Measurements from ENCODE around the gene ARG2. TPM values are rescaled to one million over a fixed set of nuclear protein-coding genes. Genes with fewer than 3 reads are reported as not detected.

The ARG2 gene
- total and polyA plus RNA-seq, 2 donors (not counting 1 experiment from before 2014, with no cell fraction given), result 0.33 to 1.8 TPM

DNA sequence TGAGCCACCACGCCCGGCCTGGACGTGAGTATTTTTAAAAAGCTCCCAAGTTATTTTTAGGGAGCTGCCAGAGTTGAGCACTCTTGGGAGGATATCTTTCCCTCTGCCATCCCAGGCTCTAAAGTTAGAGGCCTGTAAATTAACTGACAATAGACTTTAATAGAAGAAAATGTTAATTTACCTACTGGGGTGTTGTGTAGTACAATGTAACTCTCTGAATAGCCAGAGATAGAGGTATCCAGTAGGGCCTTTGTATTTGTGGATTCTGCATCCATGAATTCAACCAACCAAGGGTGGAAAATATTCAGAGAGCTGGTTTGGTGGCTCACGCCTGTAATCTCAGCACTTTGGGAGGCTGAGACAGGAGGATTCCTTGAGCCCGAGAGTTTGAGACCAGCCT, 12.1 kb upstream of the ARG2 start:
- ChIA-PET CTCF (no interaction called here), POLR2A (no interaction called here)
- Histone ChIP-seq H3K4me1 (ENCODE audit: control insufficient read depth in 2 of 2, insufficient read depth in 2 of 2, low read length in 2 of 2) (peaks cover 12 to 13% of the 10 kb centered on the region in 2 donors), H3K9me3 (ENCODE audit: control extremely low read depth in 1 of 3, control insufficient read depth in 2 of 3, insufficient read depth in 1 of 3, low read length in 2 of 3) (no peaks in the 10 kb centered on the region), H3K4me2 (replicated peaks; ENCODE audit: low read depth, low read length, poor library complexity, severe bottlenecking) (no peak overlapping the region), H3K4me3 (ENCODE audit: control extremely low read depth in 1 of 5, extremely low read depth in 1 of 5, insufficient read depth in 1 of 5, low read depth in 2 of 5, low read length in 4 of 5) (no peak overlapping the region), H2AFZ (ENCODE audit: insufficient read depth, low read depth, low read length, poor library complexity, severe bottlenecking) (no peak overlapping the region), H3K27me3 (replicated peaks in 1 of 4; ENCODE audit: control extremely low read depth in 1 of 4, control insufficient read depth in 3 of 4, insufficient read depth in 4 of 4, low read length in 3 of 4) (no peaks in the 10 kb centered on the region), H4K20me1 (ENCODE audit: control insufficient read depth, insufficient read depth, low read length, poor library complexity, severe bottlenecking) (no peaks in the 10 kb centered on the region), H3K27ac (ENCODE audit: low read length in 2 of 2) (no peak overlapping the region), H3K9ac (ENCODE audit: low read length) (no peak overlapping the region), H3K36me3 (replicated peaks in 1 of 2; ENCODE audit: control extremely low read depth in 1 of 2, control insufficient read depth in 1 of 2, extremely low read depth in 1 of 2, insufficient read depth in 2 of 2, low read length in 1 of 2) (no peaks in the 10 kb centered on the region), H3K79me2 (ENCODE audit: control insufficient read depth, insufficient read depth, low read length) (no peaks in the 10 kb centered on the region)
- Mint-ChIP-seq H3K4me1 (peaks cover 16% of the 10 kb centered on the region), H3K27me3 (no peaks in the 10 kb centered on the region), H3K9me3 (ENCODE audit: insufficient read depth) (no peaks in the 10 kb centered on the region), H3K4me3 (no peak overlapping the region), H3K27ac (no peak overlapping the region)
- intact Hi-C loops (cut with micrococcal nuclease), result no loop called here
- ATAC-seq (ENCODE audit: low read depth) (no peak), DNase-seq (no peak)
- 92% methylated on average over 5 of the region's 5 CpGs for WGBS (ENCODE audit: insufficient coverage)
- TF ChIP-seq, protein P1, sequence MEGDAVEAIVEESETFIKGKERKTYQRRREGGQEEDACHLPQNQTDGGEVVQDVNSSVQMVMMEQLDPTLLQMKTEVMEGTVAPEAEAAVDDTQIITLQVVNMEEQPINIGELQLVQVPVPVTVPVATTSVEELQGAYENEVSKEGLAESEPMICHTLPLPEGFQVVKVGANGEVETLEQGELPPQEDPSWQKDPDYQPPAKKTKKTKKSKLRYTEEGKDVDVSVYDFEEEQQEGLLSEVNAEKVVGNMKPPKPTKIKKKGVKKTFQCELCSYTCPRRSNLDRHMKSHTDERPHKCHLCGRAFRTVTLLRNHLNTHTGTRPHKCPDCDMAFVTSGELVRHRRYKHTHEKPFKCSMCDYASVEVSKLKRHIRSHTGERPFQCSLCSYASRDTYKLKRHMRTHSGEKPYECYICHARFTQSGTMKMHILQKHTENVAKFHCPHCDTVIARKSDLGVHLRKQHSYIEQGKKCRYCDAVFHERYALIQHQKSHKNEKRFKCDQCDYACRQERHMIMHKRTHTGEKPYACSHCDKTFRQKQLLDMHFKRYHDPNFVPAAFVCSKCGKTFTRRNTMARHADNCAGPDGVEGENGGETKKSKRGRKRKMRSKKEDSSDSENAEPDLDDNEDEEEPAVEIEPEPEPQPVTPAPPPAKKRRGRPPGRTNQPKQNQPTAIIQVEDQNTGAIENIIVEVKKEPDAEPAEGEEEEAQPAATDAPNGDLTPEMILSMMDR (IDR thresholded peaks at IDR 0.05), result no peak
- TF ChIP-seq EZH2 (IDR thresholded peaks at IDR 0.05; ENCODE audit: borderline replicate concordance, insufficient read depth, low read depth, low read length, poor library complexity, severe bottlenecking), result no peak

DNA sequence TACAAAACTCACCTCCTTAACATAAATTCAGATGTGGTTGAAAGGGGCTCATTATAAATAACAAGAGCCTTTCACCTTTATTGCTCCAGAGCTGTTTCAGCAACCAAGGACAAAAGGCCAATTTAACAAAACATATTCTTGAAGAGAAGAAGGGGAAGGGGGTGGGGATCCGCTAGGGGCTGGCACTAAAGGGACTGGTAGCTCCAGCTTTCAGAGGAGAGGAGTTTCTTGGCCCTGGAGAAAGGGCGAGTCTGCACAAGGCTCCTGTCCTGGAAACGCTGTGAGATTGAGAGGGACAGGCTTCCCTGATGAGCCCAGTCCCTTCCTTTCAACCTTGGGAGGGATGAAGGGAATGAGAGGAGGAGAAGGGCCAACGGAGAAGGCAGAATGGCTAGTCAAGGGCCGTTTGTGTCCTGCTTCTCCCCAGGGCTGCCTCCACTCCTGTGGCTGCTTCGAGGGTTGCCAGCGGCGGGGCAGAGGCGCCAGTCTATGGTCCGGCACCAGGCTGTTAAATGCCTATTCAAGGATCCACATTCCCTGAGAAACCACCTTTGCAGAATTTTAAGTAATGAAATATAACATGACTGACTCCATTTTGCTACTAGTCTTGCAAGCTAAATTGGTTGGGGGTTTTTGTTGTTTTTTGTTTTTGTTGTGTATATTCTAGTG, 9.9 kb upstream of the ARG2 start:
- intact Hi-C loops (cut with micrococcal nuclease), result no loop called here

More for the DNA sequence above, 9.9 kb upstream of the ARG2 start:
- H3K27ac Mint-ChIP-seq, result no peak overlapping the region
- Histone ChIP-seq H3K4me2 (replicated peaks; ENCODE audit: low read depth, low read length, poor library complexity, severe bottlenecking) (no peak overlapping the region), H2AFZ (ENCODE audit: insufficient read depth, low read depth, low read length, poor library complexity, severe bottlenecking) (no peak overlapping the region), H4K20me1 (ENCODE audit: control insufficient read depth, insufficient read depth, low read length, poor library complexity, severe bottlenecking) (no peaks in the 10 kb centered on the region), H3K27me3 (replicated peaks in 1 of 4; ENCODE audit: control extremely low read depth in 1 of 4, control insufficient read depth in 3 of 4, insufficient read depth in 4 of 4, low read length in 3 of 4) (no peaks in the 10 kb centered on the region), H3K4me3 (ENCODE audit: control extremely low read depth in 1 of 5, extremely low read depth in 1 of 5, insufficient read depth in 1 of 5, low read depth in 2 of 5, low read length in 4 of 5) (no peak overlapping the region), H3K4me1 (ENCODE audit: control insufficient read depth in 2 of 2, insufficient read depth in 2 of 2, low read length in 2 of 2) (no peaks in the 10 kb centered on the region), H3K27ac (ENCODE audit: low read length in 2 of 2) (no peak overlapping the region), H3K9me3 (ENCODE audit: control extremely low read depth in 1 of 3, control insufficient read depth in 2 of 3, insufficient read depth in 1 of 3, low read length in 2 of 3) (no peaks in the 10 kb centered on the region), H3K9ac (ENCODE audit: low read length) (no peak overlapping the region), H3K36me3 (replicated peaks in 1 of 2; ENCODE audit: control extremely low read depth in 1 of 2, control insufficient read depth in 1 of 2, extremely low read depth in 1 of 2, insufficient read depth in 2 of 2, low read length in 1 of 2) (no peaks in the 10 kb centered on the region), H3K79me2 (ENCODE audit: control insufficient read depth, insufficient read depth, low read length) (no peaks in the 10 kb centered on the region)
- H3K4me3 Mint-ChIP-seq, result no peak overlapping the region
- WGBS (ENCODE audit: insufficient coverage), result 87% methylated on average over 8 of the region's 10 CpGs
- ATAC-seq (ENCODE audit: low read depth), result no peak
- no peaks in the 10 kb centered on the region for H3K27me3 Mint-ChIP-seq
- POLR2A ChIA-PET, result no interaction called here
- no peak for DNase-seq
- TF ChIP-seq EZH2 (IDR thresholded peaks at IDR 0.05; ENCODE audit: borderline replicate concordance, insufficient read depth, low read depth, low read length, poor library complexity, severe bottlenecking), result no peak
- TF ChIP-seq, protein P1 (IDR thresholded peaks at IDR 0.05), result no peak
- CTCF ChIA-PET, result interaction anchor here (1.5 kb wide), 1 partner anchor 25 kb away, joined by 3 read pairs; no protein-coding TSS in a partner anchor
- H3K9me3 Mint-ChIP-seq (ENCODE audit: insufficient read depth), result no peaks in the 10 kb centered on the region
- peaks cover 2% of the 10 kb centered on the region for H3K4me1 Mint-ChIP-seq

Measured in B cell (primary cell).